GM12874 (cell line): Measurements from ENCODE around the gene ORC4.

Experiments
- TF ChIP-seq, protein P1 (sequence below): IDR thresholded peaks from 2 replicates; pipeline ENCODE4 v1.5.1; 2011; ENCODE audit warnings: low read depth, mild to moderate bottlenecking, control low read depth, low read length, moderate library complexity; ENCODE audit not compliant: insufficient read depth

ORC4 gene

DNA sequence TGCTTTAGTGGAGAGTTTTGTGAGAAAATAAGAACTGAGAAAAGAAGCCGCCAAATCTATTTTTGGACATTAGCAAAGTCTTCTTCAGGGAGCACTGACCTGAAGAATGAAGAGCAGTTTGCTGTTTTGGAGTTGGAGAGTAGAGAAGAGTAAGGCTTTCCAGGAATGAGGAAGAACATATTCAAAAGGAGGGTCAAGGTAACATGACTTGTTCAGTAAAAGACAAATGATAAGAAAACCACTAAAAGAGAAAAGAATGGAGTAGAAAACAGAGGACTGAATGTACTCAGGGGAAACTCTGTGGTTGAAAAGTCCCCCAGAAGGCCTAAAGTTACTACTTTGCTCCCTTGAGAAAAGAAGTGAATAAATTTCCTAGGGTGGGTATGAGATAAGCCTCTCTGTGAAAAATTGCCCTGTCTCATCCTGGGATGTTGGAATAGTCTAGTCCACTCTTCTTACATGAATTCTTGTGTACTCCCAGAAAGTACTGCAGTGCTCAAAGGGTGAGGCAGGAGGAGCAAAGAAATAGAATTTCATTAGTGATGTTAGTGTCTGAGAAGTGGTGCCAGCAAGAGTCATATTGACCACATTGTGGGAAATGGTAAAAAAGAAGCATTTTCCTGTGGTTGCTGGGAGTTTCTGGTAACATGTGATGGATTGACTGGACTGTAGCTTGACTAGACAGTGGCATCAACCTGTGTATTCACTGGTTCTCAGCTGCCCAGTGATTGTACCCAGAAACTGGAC, 28.1 kb upstream of the ORC4 start:
- TF ChIP-seq, protein P1, sequence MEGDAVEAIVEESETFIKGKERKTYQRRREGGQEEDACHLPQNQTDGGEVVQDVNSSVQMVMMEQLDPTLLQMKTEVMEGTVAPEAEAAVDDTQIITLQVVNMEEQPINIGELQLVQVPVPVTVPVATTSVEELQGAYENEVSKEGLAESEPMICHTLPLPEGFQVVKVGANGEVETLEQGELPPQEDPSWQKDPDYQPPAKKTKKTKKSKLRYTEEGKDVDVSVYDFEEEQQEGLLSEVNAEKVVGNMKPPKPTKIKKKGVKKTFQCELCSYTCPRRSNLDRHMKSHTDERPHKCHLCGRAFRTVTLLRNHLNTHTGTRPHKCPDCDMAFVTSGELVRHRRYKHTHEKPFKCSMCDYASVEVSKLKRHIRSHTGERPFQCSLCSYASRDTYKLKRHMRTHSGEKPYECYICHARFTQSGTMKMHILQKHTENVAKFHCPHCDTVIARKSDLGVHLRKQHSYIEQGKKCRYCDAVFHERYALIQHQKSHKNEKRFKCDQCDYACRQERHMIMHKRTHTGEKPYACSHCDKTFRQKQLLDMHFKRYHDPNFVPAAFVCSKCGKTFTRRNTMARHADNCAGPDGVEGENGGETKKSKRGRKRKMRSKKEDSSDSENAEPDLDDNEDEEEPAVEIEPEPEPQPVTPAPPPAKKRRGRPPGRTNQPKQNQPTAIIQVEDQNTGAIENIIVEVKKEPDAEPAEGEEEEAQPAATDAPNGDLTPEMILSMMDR: no peak

DNA sequence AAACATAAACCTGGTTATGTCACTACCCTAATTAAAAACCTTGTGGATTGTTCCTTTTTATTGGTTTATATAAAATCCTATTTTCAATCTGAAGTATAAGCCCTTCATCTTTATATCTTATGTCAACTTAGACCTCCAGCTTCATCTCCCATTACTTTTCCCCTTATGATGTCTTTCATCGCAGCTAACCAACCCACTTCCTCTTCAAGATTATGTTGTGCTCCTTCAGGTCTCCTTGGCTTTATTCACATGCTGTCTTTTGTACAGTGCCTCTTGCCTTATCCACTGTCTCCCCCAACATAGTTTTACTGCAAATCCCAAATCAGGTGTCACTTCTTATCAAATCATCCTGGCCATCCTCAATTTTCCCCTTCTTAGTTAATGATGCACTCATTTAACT, 26.3 kb upstream of the ORC4 start:
- TF ChIP-seq, protein P1: no peak

DNA sequence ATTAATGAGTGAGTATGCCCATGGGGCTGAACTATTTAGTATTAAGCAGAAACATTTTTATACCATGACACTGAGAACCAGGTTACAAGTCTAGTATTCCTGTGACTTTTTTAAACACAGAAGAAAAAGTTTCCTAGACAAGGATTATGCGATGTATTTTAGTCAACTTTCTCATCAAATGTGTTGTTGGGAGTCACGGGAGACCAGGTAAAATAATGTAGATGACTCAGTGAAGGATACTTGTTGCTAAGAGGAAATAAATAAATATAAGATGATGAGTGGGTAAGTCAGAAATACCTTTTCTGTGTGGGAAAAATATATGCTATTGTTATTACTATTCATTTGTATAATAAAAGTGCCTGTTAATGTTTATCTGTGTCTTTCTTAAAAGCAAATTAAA, 23.8 kb upstream of the ORC4 start:
- TF ChIP-seq, protein P1: no peak

DNA sequence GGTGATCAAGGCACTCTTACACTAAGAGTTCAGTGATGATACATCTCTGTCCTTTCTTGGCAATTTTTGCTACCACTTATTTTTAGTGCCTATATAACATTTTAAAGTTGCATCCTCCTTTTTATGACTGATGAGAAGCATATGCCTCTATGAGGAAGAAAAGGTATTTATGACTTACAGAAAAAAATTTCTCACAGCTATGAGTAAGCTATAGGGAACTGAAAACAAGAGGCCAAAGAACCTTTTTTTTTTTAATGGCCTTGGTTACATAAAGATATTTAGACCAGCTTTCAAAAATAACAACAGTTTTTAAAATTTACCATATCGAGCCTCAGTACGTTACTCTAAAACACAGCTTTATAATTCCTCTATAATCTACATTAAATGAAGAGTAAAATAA, 21.7 kb upstream of the ORC4 start:
- TF ChIP-seq, protein P1: no peak

DNA sequence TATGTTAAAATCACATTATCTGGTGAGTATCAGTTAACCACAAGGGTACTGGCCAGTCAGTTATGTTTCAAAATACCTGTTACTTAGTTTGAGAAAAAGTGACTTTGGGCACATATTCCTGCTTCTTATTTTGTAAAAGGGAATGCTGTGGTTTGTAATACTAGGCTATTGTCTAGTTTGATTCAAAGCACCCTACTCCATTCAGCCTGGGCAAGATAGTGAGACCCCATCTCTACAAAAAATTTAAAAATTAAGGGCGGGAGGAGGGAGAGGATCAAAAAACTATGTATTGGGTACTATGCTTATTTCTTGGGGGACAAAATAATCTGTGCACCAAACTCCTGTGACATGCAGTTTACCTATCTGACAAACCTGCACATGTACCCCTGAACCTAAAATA, 19.2 kb upstream of the ORC4 start:
- TF ChIP-seq, protein P1: no peak

DNA sequence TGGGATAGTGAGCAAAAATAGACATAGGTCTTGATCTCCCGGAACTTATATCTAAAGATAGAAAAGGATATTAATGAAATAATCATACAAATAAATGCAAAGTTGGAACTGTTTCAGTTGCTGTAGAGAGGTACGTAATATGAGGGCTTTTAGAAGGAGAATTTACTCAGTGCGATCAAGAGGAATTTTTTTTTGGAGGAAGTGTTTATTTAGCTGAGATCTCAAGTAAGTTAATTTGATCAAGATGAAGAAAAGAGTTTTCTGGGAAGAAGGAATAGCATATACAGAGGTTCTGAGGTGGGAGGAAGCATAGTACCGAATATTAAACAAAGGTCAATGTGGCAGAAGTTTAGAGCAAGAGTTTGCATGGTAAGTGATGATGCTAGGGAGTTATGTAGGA, 11.7 kb upstream of the ORC4 start:
- TF ChIP-seq, protein P1: no peak

DNA sequence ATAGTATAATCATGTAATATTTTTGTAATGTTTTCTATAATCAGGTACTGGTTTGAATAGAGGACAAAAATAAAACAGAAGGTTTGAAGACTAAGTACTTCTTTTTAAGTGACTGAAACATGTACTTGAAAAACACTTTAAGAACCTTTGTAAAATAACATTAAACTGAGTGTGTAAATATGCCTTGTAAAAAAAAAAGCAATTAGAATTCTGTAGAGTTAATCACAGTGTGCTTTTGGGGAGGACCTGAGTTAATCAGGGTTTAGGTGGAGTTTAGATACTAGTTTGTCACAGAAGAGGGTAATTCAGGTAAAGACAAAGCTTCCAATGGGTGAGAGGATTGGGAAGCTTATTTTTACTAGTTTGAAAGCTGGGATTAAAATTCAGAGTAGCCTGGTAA, 10.6 kb upstream of the ORC4 start:
- TF ChIP-seq, protein P1: no peak

DNA sequence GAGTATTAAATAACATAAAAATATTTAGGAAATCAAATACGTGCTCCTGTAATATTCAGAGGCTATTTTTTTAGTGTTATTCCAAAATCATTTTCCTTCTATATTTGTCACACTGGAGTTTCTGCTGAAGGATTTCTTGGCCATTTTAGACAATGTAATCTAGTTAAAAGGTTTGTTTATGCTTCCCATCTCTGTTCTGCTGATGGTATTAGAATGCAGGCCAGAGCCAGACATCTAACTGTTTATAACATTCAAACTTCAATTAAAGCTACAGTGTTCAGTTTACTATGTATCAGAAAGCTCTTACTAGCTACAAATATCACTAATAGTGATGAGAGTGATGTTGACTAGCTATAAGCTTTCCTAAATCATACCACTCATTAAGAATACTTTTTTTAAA, 8.2 kb upstream of the ORC4 start:
- TF ChIP-seq, protein P1: no peak
